Measurements from ENCODE around the gene ANO1. TPM values are rescaled to one million over a fixed set of nuclear protein-coding genes. Genes with fewer than 3 reads are reported as not detected.

The ANO1 gene
- total RNA-seq, 3 donors from 2014 or later (not counting 1 experiment from before 2014, with no cell fraction given) = not detected

DNA sequence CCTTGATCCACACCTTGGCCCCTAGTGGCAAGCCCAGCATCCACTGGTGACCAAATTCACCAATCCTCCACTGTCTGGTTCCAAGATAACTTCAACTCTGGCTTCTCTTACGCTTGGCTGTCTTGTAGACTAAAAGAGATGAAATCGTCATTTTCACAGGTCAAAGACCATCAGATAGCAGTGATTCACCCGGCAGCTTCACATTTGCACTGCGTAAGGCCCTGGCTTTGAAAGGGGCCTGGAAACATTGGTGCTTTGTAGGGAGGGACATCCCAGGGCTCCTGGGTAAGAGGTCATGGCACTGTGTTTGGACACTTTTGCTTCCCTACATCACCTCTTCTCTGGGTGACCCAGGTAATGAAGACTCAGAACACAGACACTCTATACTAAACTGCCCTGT lies 94.9 kb downstream of the ANO1 start:
- 97% methylated on average over 4 of the region's 4 CpGs for WGBS (ENCODE audit: insufficient coverage)
- H3K4me1 ChIP-seq (ENCODE audit: control insufficient read depth, insufficient read depth, low read length) = no peaks in the 10 kb centered on the region
- no peak overlapping the region for H3K27ac ChIP-seq (ENCODE audit: low read length)
- H3K36me3 Mint-ChIP-seq = no peaks in the 10 kb centered on the region
- ATAC-seq (no peak), DNase-seq (no peak)
- no peaks in the 10 kb centered on the region for H3K9me3 ChIP-seq (ENCODE audit: control insufficient read depth, insufficient read depth, low read length)
- TF ChIP-seq, protein P1, sequence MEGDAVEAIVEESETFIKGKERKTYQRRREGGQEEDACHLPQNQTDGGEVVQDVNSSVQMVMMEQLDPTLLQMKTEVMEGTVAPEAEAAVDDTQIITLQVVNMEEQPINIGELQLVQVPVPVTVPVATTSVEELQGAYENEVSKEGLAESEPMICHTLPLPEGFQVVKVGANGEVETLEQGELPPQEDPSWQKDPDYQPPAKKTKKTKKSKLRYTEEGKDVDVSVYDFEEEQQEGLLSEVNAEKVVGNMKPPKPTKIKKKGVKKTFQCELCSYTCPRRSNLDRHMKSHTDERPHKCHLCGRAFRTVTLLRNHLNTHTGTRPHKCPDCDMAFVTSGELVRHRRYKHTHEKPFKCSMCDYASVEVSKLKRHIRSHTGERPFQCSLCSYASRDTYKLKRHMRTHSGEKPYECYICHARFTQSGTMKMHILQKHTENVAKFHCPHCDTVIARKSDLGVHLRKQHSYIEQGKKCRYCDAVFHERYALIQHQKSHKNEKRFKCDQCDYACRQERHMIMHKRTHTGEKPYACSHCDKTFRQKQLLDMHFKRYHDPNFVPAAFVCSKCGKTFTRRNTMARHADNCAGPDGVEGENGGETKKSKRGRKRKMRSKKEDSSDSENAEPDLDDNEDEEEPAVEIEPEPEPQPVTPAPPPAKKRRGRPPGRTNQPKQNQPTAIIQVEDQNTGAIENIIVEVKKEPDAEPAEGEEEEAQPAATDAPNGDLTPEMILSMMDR (IDR thresholded peaks at IDR 0.05) = no peak
- no peaks in the 10 kb centered on the region for H3K27me3 ChIP-seq (ENCODE audit: control insufficient read depth, insufficient read depth, low read length)
- H3K4me3 ChIP-seq (ENCODE audit: low read length) = no peak overlapping the region
- no peak overlapping the region for H3K4me3 Mint-ChIP-seq
- no peaks in the 10 kb centered on the region for H3K9me3 Mint-ChIP-seq
- H3K4me1 Mint-ChIP-seq = no peaks in the 10 kb centered on the region
- H3K27me3 Mint-ChIP-seq (ENCODE audit: low read depth in 2 of 2) = peaks cover 0 to 5% of the 10 kb centered on the region in 2 donors
- H3K27ac Mint-ChIP-seq = no peak overlapping the region
- intact Hi-C loops (cut with micrococcal nuclease) = no loop called here
- H3K36me3 ChIP-seq (ENCODE audit: control insufficient read depth, insufficient read depth, low read length) = no peaks in the 10 kb centered on the region

DNA sequence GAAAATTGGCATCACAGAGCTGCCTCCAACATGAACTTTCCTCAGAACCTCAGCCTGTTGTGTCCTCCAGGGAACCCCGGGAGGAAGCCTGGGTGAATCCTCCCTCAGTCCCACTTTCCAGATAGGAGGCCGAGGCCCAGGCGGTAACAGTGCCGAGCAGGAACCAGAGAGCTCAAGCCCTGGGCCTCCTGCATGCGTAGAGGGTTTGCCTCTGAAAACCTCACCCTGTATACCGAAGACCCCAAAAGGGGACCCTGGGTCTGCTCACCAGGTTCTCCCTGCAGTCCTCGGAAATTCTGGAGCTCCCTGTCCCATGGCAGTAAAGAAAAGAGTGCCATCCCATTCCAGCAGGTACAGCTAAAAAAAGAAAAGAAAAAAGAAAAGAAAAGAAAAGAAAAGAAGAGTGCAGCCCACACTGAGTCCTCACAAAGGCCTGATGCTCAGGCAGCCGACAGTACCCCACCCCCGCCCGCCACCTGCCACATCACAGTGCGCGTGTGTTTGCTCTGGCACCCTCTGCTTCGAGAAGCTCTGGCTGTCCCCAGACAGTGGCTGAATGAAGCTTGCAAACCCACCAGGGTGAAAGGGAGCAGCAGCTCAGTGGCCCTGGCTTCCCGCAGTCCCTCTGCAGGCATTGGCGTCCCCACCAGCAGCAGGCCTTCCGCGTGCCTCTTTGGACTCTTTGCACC lies 96.6 kb downstream of the ANO1 start:
- Mint-ChIP-seq H3K4me1 (no peaks in the 10 kb centered on the region), H3K4me3 (no peak overlapping the region), H3K9me3 (no peaks in the 10 kb centered on the region), H3K27ac (no peak overlapping the region), H3K27me3 (ENCODE audit: low read depth in 2 of 2) (no peaks in the 10 kb centered on the region), H3K36me3 (no peaks in the 10 kb centered on the region)
- DNase-seq (no peak), ATAC-seq (no peak)
- Histone ChIP-seq H3K4me3 (ENCODE audit: low read length) (no peak overlapping the region), H3K27ac (ENCODE audit: low read length) (no peak overlapping the region), H3K4me1 (ENCODE audit: control insufficient read depth, insufficient read depth, low read length) (no peaks in the 10 kb centered on the region), H3K27me3 (ENCODE audit: control insufficient read depth, insufficient read depth, low read length) (no peaks in the 10 kb centered on the region), H3K9me3 (ENCODE audit: control insufficient read depth, insufficient read depth, low read length) (no peaks in the 10 kb centered on the region), H3K36me3 (ENCODE audit: control insufficient read depth, insufficient read depth, low read length) (no peaks in the 10 kb centered on the region)
- intact Hi-C loops (cut with micrococcal nuclease) = no loop called here
- WGBS (ENCODE audit: insufficient coverage) = 87% methylated on average over 17 of the region's 17 CpGs
- TF ChIP-seq, protein P1 (IDR thresholded peaks at IDR 0.05) = no peak

DNA sequence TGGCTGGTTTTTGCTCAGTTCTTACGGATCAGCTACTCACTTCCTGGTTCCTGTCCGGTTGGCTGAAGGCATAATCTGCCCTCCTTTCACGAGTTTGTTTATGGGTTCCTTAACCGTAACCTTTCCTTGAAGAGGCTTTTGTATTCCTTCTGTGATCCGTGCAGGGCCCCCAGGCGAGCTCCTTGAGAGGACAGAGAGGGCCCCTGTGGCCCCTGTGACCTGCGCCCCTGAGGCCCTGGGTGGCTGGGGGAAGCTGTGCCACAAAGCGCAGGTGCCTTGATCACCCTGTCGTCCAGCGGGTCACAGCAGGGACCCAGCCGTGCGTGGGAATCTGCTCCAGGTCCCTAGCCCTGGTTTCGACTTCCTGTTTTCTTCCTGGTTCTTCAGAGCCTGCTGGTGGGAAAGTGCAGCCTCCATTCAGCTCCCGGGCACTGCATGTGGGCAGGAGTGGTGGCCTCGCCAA lies 97.2 kb downstream of the ANO1 start:
- Histone ChIP-seq H3K4me3 (ENCODE audit: low read length) (no peak overlapping the region), H3K36me3 (ENCODE audit: control insufficient read depth, insufficient read depth, low read length) (no peaks in the 10 kb centered on the region), H3K9me3 (ENCODE audit: control insufficient read depth, insufficient read depth, low read length) (no peaks in the 10 kb centered on the region), H3K27ac (ENCODE audit: low read length) (no peak overlapping the region), H3K4me1 (ENCODE audit: control insufficient read depth, insufficient read depth, low read length) (no peaks in the 10 kb centered on the region), H3K27me3 (ENCODE audit: control insufficient read depth, insufficient read depth, low read length) (no peaks in the 10 kb centered on the region)
- ATAC-seq = no peak
- no peak overlapping the region for H3K4me3 Mint-ChIP-seq
- H3K9me3 Mint-ChIP-seq = no peaks in the 10 kb centered on the region
- H3K27ac Mint-ChIP-seq = no peak overlapping the region
- 78% methylated on average over 15 of the region's 15 CpGs for WGBS (ENCODE audit: insufficient coverage)
- H3K27me3 Mint-ChIP-seq (ENCODE audit: low read depth in 2 of 2) = no peaks in the 10 kb centered on the region
- H3K4me1 Mint-ChIP-seq = no peaks in the 10 kb centered on the region
- intact Hi-C loops (cut with micrococcal nuclease) = no loop called here
- DNase-seq = no peak
- TF ChIP-seq, protein P1 (IDR thresholded peaks at IDR 0.05) = no peak
- H3K36me3 Mint-ChIP-seq = no peaks in the 10 kb centered on the region
